Activated CD4-positive, alpha-beta T cell treated with anti-CD3 and anti-CD28 coated beads, Interleukin-2, amount 10 ng/mL, durations not matched to agents 7 days and 5 days (primary cell): ENCODE data around the gene CORO7. TPM values are rescaled to one million over a fixed set of nuclear protein-coding genes. Genes with fewer than 3 reads are reported as not detected.
A peak's percentile ranks its signal among the peaks of the same experiment; 100 is the strongest.

ENCODE experiments used
- CTCF ChIA-PET: fragments of 350-600 bp; sonication (Branson Sonifier 250); formaldehyde crosslinking; loops from one replicate; lab custom pipeline; 2021; ENCODE audit warnings: antibody characterized with exemption; lab: Charles Lee
- POLR2A ChIA-PET: fragments of 350-600 bp; sonication (Branson Sonifier 250); formaldehyde crosslinking; loops from one replicate; lab custom pipeline; 2021; ENCODE audit warnings: antibody characterized with exemption; lab: Charles Lee
- DNase-seq: peaks from one replicate; pipeline ENCODE4 v3.0.0-alpha.2; 2020
- H3K27ac Mint-ChIP-seq: one replicate; pipeline ENCODE4 v1.8.0; 2021; ENCODE audit warnings: mild to moderate bottlenecking, moderate library complexity, mixed read lengths
- H3K27me3 Mint-ChIP-seq: one replicate; pipeline ENCODE4 v1.8.0; 2021; ENCODE audit warnings: mixed read lengths
- H3K36me3 Mint-ChIP-seq: one replicate; pipeline ENCODE4 v1.8.0; 2021; ENCODE audit warnings: low read depth, mixed read lengths
- H3K4me1 Mint-ChIP-seq: one replicate; pipeline ENCODE4 v1.8.0; 2021; ENCODE audit warnings: mixed read lengths
- H3K4me3 Mint-ChIP-seq: one replicate; pipeline ENCODE4 v1.8.0; 2021; ENCODE audit warnings: mild to moderate bottlenecking, moderate library complexity, mixed read lengths
- H3K9me3 Mint-ChIP-seq: one replicate; pipeline ENCODE4 v1.8.0; 2021; ENCODE audit warnings: mixed read lengths
- total RNA-seq, 2 experiments: library from RNA; stranded (reverse); gene quantifications; one replicate each; pipeline ENCODE4 v1.2.3, GENCODE V29; 2021

CORO7 gene
- total RNA-seq, 2 experiments from 2014 or later: 196 to 211 TPM

- Mint-ChIP-seq H3K9me3 (no peaks in the 10 kb centered on the region), H3K27ac (no peak overlapping the region), H3K4me3 (no peak overlapping the region), H3K36me3 (no peaks in the 10 kb centered on the region), H3K4me1 (peaks cover 5% of the 10 kb centered on the region), H3K27me3 (no peaks in the 10 kb centered on the region)
- ChIA-PET CTCF (interaction anchor here (0.5 kb wide), 1 partner anchor 39 kb away, joined by 3 read pairs; no protein-coding TSS in a partner anchor), POLR2A (no interaction called here)
- DNase-seq: no peak
Measured at GRCh38 chr16:4376893-4377572, 39.4 kb downstream of the CORO7 start.

DNA sequence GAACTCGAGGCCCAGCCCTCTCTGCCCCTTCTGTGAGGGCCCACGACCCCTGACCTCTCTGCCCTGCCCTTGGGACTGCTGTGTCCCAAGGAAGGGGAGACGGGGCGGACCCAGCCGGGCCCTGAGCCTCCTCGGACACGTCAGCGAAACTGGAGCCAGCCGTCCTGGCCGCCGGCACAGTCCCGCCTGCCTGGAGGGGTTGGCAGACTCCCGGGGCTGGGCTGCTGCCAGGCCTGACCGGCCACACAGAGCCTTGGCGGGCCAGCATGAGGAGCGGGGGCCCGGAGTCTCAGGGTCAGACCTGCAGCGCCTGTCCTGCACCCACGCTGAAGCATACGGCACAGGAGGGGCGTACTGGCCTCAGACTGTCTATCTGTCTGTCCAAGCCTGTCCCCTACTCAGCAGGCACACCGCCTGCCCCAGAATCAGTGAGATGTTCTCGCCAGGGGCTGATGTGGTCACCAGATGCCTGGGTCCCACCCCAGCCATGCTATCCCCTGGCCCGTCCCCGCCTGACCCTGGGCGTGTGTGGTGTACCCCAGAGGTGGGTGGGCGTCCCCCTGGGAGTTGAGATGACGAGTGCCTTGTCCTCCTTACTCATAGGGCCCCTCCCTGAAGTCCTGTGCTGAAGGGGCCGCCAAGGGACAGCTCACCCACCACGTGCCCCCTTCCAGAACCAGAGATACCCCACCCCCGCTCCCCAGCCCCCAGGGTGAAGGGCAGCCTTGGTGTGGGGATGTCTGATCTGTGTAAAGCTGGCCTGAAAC is 40.1 kb downstream of the CORO7 start:
- Mint-ChIP-seq H3K36me3 (no peaks in the 10 kb centered on the region), H3K4me3 (no peak overlapping the region), H3K27ac (no peak overlapping the region), H3K4me1 (peaks cover 5% of the 10 kb centered on the region), H3K9me3 (no peaks in the 10 kb centered on the region), H3K27me3 (no peaks in the 10 kb centered on the region)
- no peak for DNase-seq
- POLR2A ChIA-PET: no interaction called here
- CTCF ChIA-PET: no interaction called here

DNA sequence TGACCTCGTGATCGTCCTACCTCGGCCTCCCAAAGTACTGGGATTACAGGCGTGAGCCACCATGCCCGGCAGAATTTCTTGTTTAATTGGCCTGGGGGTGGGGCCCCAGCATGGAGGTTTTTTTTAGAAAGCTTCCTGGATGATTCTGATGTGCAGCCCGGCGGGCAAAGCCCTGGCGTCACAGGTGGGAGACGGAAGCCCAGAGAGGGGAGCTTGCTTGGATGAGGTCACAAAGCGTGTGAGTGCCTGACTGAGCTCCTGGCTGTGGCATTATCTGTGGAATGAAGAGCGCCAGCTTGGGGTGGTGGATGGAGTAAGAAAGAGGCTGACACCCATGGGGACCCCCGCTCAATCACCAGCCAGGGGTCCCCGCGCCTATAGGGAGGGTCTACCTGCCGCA is 40.7 kb downstream of the CORO7 start:
- no peak overlapping the region for H3K27ac Mint-ChIP-seq
- DNase-seq: no peak
- no peaks in the 10 kb centered on the region for H3K9me3 Mint-ChIP-seq
- no peaks in the 10 kb centered on the region for H3K36me3 Mint-ChIP-seq
- no peak overlapping the region for H3K4me3 Mint-ChIP-seq
- CTCF ChIA-PET: interaction anchor here (0.9 kb wide), 1 partner anchor 11 kb away, joined by 3 read pairs; no protein-coding TSS in a partner anchor
- POLR2A ChIA-PET: no interaction called here
- peaks cover 5% of the 10 kb centered on the region for H3K4me1 Mint-ChIP-seq
- H3K27me3 Mint-ChIP-seq: no peaks in the 10 kb centered on the region

DNA sequence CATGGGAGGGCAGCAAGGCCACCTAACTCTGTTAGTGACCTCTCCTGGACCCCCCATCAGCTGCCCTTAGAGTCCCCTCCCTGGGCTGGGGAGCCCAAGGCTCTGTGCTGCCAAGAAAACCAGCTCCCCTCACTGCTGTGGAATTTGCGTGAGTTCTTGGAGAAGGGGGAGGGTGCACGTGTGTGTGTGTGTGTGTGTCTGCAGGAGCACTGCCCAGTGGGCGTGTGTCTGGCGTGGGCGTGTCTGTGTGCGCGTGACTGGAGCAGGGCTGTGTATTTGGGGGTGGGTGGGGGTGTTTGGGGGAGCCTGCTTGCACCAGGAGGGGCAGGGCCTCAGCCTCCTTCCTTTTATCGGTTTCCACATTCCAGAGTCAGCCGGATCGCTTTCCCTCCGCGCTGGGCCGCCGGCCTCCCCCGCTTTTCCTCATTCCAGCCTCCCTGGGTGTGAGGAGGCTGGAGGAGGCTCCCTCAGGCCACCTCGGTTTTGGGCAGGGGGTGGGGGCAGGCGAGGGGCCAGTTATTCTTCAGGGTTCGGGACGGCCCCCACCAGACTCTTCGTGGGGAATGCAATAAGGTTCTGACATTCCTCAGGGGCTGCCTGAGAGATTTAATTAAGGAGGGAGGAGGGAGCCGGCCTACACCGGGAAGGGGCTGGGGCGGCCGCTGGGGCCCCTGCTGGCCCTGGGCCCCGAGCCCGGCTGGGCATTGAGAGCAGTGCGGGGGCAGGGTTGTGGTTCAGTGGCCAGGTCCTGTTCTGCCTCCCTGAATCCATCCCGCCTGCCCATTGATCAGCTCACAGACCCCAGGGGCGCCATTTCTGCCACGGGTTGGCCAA is 42.3 kb downstream of the CORO7 start:
- DNase-seq: no peak
- ChIA-PET CTCF (interaction anchor here (0.7 to 1.1 kb wide), 2 partner anchors 28 to 120 kb away, joined by 3 read pairs; no protein-coding TSS in a partner anchor), POLR2A (no interaction called here)
- H3K27me3 Mint-ChIP-seq: no peaks in the 10 kb centered on the region
- no peaks in the 10 kb centered on the region for H3K36me3 Mint-ChIP-seq
- no peak overlapping the region for H3K4me3 Mint-ChIP-seq
- peaks cover 5% of the 10 kb centered on the region for H3K4me1 Mint-ChIP-seq
- no peak overlapping the region for H3K27ac Mint-ChIP-seq
- no peaks in the 10 kb centered on the region for H3K9me3 Mint-ChIP-seq

DNA sequence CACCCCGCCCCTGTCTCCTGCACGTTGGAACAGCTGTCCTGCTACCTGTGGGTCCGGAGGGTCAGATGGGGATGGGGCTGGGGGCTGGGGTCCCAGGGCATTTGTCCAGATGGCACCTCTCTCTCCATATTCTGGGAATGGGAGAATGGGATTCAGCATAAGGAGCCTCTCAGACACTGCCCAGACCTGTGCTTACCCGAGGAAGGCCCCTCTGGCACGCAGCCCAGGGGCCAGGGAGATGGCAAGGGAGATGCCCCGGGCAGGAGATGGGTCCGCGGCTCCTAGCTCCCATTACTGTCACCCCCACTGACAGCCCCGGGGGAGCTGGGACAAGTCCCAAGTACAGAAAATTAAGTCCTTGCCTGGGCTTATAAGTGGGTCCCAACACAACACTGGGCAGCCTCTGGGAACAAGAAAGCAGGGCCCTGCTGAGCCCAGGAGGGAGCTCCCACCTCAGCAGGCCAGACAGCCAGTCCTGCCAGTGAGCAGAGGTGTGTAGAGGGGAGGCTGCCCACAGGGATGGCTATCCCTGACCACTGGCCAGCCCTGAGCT is 43.0 kb downstream of the CORO7 start:
- H3K4me1 Mint-ChIP-seq: peaks cover 5% of the 10 kb centered on the region
- H3K4me3 Mint-ChIP-seq: no peak overlapping the region
- ChIA-PET POLR2A (no interaction called here), CTCF (interaction anchor here (0.7 to 1.1 kb wide), 2 partner anchors 29 to 119 kb away, joined by 3 read pairs; no protein-coding TSS in a partner anchor)
- H3K27me3 Mint-ChIP-seq: no peaks in the 10 kb centered on the region
- no peaks in the 10 kb centered on the region for H3K9me3 Mint-ChIP-seq
- no peaks in the 10 kb centered on the region for H3K36me3 Mint-ChIP-seq
- H3K27ac Mint-ChIP-seq: no peak overlapping the region
- DNase-seq: no peak

DNA sequence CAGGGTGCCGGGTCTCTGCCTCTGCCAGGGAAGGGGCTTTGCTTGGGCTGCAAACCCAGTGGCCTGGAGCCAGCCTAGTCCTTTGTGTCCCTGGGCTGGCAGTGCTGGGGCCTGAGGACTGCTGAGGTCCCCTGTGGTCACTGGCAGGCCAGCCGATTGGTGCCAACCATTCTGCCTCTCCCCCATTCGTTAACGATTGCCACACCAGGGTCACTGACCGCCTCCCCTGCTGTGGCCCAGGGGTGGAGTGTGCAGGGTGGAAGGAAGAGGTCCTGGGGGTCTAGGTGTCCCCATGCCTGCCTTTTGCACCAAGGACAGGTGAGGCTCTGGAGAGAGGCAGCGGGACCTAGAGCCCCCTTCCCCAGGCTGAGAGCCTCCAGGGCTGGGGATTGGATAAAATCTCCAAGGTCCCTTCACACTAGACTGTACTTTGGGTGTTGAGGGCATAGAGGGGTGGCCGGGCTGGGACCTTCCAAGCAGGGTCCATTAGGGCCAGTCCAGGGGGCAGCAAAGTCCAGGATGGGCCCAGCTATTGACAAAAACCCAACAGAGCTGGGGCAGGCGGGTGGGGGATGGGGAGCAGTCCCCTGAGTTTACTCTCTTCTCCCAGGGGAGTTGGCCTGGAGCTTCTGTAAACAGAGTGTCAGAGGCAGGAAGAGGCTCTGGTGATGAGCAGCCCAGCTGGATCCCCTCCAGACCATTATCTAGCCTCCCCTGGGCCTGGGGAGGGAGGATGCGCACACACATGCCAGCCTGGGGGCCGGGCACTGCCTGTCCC is 43.6 kb downstream of the CORO7 start:
- no peak overlapping the region for H3K4me3 Mint-ChIP-seq

GRCh38 chr16:4372001-4372577 is 44.3 kb downstream of the CORO7 start:
- no peaks in the 10 kb centered on the region for H3K27me3 Mint-ChIP-seq
- DNase-seq: peak; percentile 27
- H3K4me3 Mint-ChIP-seq: peak overlapping the region; percentile 53
- no peaks in the 10 kb centered on the region for H3K9me3 Mint-ChIP-seq
- CTCF ChIA-PET: no interaction called here
- H3K4me1 Mint-ChIP-seq: peaks cover 7% of the 10 kb centered on the region
- H3K36me3 Mint-ChIP-seq: peaks cover 6% of the 10 kb centered on the region
- POLR2A ChIA-PET: no interaction called here
- H3K27ac Mint-ChIP-seq: no peak overlapping the region

More for the DNA sequence above, 43.6 kb downstream of the CORO7 start:
- Mint-ChIP-seq H3K27me3 (no peaks in the 10 kb centered on the region), H3K4me1 (peaks cover 5% of the 10 kb centered on the region), H3K9me3 (no peaks in the 10 kb centered on the region), H3K27ac (no peak overlapping the region), H3K36me3 (no peaks in the 10 kb centered on the region)
- ChIA-PET POLR2A (no interaction called here), CTCF (interaction anchor here (1.1 kb wide), 1 partner anchor 119 kb away, joined by 3 read pairs; no protein-coding TSS in a partner anchor)
- no peak for DNase-seq

GRCh38 chr16:4371357-4372000 is 44.9 kb downstream of the CORO7 start, which contains the start of gene VASN:
TSS of gene VASN (plus strand) at chr16:4371848. CDS start at chr16:4380878, 9,030 bp downstream.
- Mint-ChIP-seq H3K27ac (no peak within 1 kb of the TSS), H3K4me1 (peaks cover 7% of the 10 kb centered on the region), H3K36me3 (peaks cover 6% of the 10 kb centered on the region), H3K9me3 (no peaks in the 10 kb centered on the region), H3K4me3 (peak within 1 kb of the TSS; percentile 53), H3K27me3 (no peaks in the 10 kb centered on the region)
- POLR2A ChIA-PET: no interaction called here
- DNase-seq: peak; percentile 52
- CTCF ChIA-PET: interaction anchor here (0.6 to 1.2 kb wide), 2 partner anchors 12 to 224 kb away, joined by 3 to 4 read pairs; no protein-coding TSS in a partner anchor

GRCh38 chr16:4370570-4371356 is 45.6 kb downstream of the CORO7 start:
- POLR2A ChIA-PET: no interaction called here
- H3K36me3 Mint-ChIP-seq: peaks cover 6% of the 10 kb centered on the region
- CTCF ChIA-PET: interaction anchor here (0.6 to 1.2 kb wide), 2 partner anchors 11 to 223 kb away, joined by 3 to 4 read pairs; no protein-coding TSS in a partner anchor
- H3K4me3 Mint-ChIP-seq: no peak overlapping the region
- DNase-seq: no peak
- H3K27me3 Mint-ChIP-seq: no peaks in the 10 kb centered on the region
- H3K9me3 Mint-ChIP-seq: no peaks in the 10 kb centered on the region
- peaks cover 7% of the 10 kb centered on the region for H3K4me1 Mint-ChIP-seq
- H3K27ac Mint-ChIP-seq: no peak overlapping the region

DNA sequence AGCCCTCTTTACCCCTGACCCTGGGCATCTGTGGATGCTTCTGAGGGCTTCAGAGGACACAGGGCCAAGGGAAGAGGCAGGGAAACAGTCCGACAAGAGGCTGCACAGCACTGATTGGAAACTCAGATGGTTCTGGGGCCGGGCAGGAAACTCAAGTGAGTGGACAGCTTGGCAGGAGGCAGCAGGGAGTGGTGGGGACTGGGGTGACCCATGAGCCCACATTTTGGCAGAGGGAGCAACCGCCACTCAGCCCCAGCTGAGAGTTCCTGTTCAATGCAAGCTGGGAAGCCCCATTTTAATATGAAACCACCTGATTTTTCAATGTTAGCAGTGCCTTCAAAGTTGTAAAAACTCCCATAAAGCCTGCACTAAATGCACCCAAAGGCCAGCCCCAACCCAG is 46.2 kb downstream of the CORO7 start:
- no peaks in the 10 kb centered on the region for H3K9me3 Mint-ChIP-seq
- ChIA-PET CTCF (interaction anchor here (0.9 kb wide), 1 partner anchor 19 kb away, joined by 3 read pairs; the partner anchor contains the start of gene PAM16), POLR2A (no interaction called here)
- no peak for DNase-seq
- peaks cover 7% of the 10 kb centered on the region for H3K4me1 Mint-ChIP-seq
- H3K4me3 Mint-ChIP-seq: no peak overlapping the region
- no peaks in the 10 kb centered on the region for H3K27me3 Mint-ChIP-seq
- no peak overlapping the region for H3K27ac Mint-ChIP-seq
- peaks cover 6% of the 10 kb centered on the region for H3K36me3 Mint-ChIP-seq
